NT2/D1 (cell line): ENCODE measurements around the gene TESPA1.

Experiments
- SUZ12 ChIP-seq: IDR thresholded peaks from 2 replicates; pipeline ENCODE4 v1.6.1; 2011; ENCODE audit not compliant: insufficient read length, insufficient read depth; ENCODE audit errors: extremely low read depth
- ZNF274 ChIP-seq: IDR thresholded peaks from 2 replicates; pipeline ENCODE4 v1.6.1; 2011; ENCODE audit warnings: mild to moderate bottlenecking, low read depth, low read length

GRCh38 chr12:55025508-55025907, 40.9 kb upstream of the TESPA1 start:
- no peak for TF ChIP-seq ZNF274
- TF ChIP-seq SUZ12, result no peak
